SK-N-SH treated with all-trans-retinoic acid at 6 μM for 48 hours (cell line): ENCODE measurements around the gene HES5.

Experiments used
- ATAC-seq: fragments of 200-7000 bp; cut with Tn5 transposase; 3 replicates; pipeline ENCODE4 v1.9.1; 2020; ENCODE audit warnings: mild to moderate bottlenecking, moderate library complexity
- BACH2 ChIP-seq: fragments of 250-450 bp; sonication (Bioruptor Pico); IDR thresholded peaks from 2 replicates; pipeline ENCODE4 v1.9.0; 2021; ENCODE audit warnings: mild to moderate bottlenecking, borderline replicate concordance
- CSDC2 ChIP-seq: fragments of 250-450 bp; sonication (Bioruptor Pico); IDR thresholded peaks from 2 replicates; pipeline ENCODE4 v1.5.0; 2020; ENCODE audit warnings: mild to moderate bottlenecking, moderate library complexity
- CSRNP3 ChIP-seq: fragments of 250-450 bp; sonication (Bioruptor Pico); IDR thresholded peaks from 2 replicates; pipeline ENCODE4 v1.5.1; 2021; ENCODE audit warnings: mild to moderate bottlenecking, moderate library complexity
- ESRRG ChIP-seq: fragments of 250-450 bp; sonication (Bioruptor Pico); IDR thresholded peaks from 2 replicates; pipeline ENCODE4 v1.6.1; 2021; ENCODE audit warnings: mild to moderate bottlenecking
- GLIS3 ChIP-seq: fragments of 250-450 bp; sonication (Bioruptor Pico); IDR thresholded peaks from 2 replicates; pipeline ENCODE4 v1.5.0; 2020; ENCODE audit warnings: mild to moderate bottlenecking, moderate library complexity
- ISL1 ChIP-seq: fragments of 250-450 bp; sonication (Bioruptor Pico); IDR thresholded peaks from 2 replicates; pipeline ENCODE4 v2.1.2; 2022; ENCODE audit warnings: mild to moderate bottlenecking, moderate library complexity
- PATZ1 ChIP-seq: fragments of 250-450 bp; sonication (Bioruptor Pico); IDR thresholded peaks from 2 replicates; pipeline ENCODE4 v1.8.0; 2020; ENCODE audit warnings: mild to moderate bottlenecking, moderate library complexity, borderline replicate concordance
- POU6F1 ChIP-seq: fragments of 250-450 bp; sonication (Bioruptor Pico); IDR thresholded peaks from 2 replicates; pipeline ENCODE4 v1.8.0; 2021; ENCODE audit warnings: low read depth, mild to moderate bottlenecking, moderate library complexity, borderline replicate concordance
- PPARA ChIP-seq: fragments of 250-450 bp; sonication (Bioruptor Pico); IDR thresholded peaks from 2 replicates; pipeline ENCODE4 v1.5.0; 2020; ENCODE audit warnings: mild to moderate bottlenecking, borderline replicate concordance
- RARB ChIP-seq: fragments of 250-450 bp; sonication (Bioruptor Pico); IDR thresholded peaks from 2 replicates; pipeline ENCODE4 v1.8.0; 2021; ENCODE audit warnings: mild to moderate bottlenecking, moderate library complexity
- SNAI2 ChIP-seq: fragments of 250-450 bp; sonication (Bioruptor Pico); IDR thresholded peaks from 2 replicates; pipeline ENCODE4 v1.5.0; 2020; ENCODE audit warnings: mild to moderate bottlenecking, moderate library complexity
- TCF4 ChIP-seq: fragments of 250-450 bp; sonication (Bioruptor Pico); IDR thresholded peaks from 2 replicates; pipeline ENCODE4 v1.8.0; 2021; ENCODE audit warnings: mild to moderate bottlenecking, moderate library complexity, borderline replicate concordance
- TOX ChIP-seq: fragments of 250-450 bp; sonication (Bioruptor Pico); IDR thresholded peaks from 2 replicates; pipeline ENCODE4 v1.8.0; 2021; ENCODE audit warnings: mild to moderate bottlenecking, moderate library complexity, borderline replicate concordance
- TSHZ2 ChIP-seq: fragments of 250-450 bp; sonication (Bioruptor Pico); IDR thresholded peaks from 2 replicates; pipeline ENCODE4 v1.5.0; 2020; ENCODE audit warnings: mild to moderate bottlenecking, moderate library complexity
- ZC3H10 ChIP-seq: fragments of 250-450 bp; sonication (Bioruptor Pico); IDR thresholded peaks from 2 replicates; pipeline ENCODE4 v1.5.1; 2021; ENCODE audit warnings: mild to moderate bottlenecking, moderate library complexity
- ZFP3 ChIP-seq: fragments of 250-450 bp; sonication (Bioruptor Pico); IDR thresholded peaks from 2 replicates; pipeline ENCODE4 v1.5.0; 2020; ENCODE audit warnings: mild to moderate bottlenecking, moderate library complexity
- ZFP30 ChIP-seq: fragments of 450-650 bp; formaldehyde crosslinking; IDR thresholded peaks from 2 replicates; pipeline ENCODE4 v1.5.0; 2022; ENCODE audit warnings: mild to moderate bottlenecking, moderate library complexity
- ZNF70 ChIP-seq: fragments of 450-650 bp; formaldehyde crosslinking; IDR thresholded peaks from 2 replicates; pipeline ENCODE4 v1.5.0; 2020; ENCODE audit warnings: mild to moderate bottlenecking, moderate library complexity
- ZNF8 ChIP-seq: fragments of 450-650 bp; formaldehyde crosslinking; IDR thresholded peaks from 2 replicates; pipeline ENCODE4 v1.5.0; 2020; ENCODE audit warnings: mild to moderate bottlenecking, moderate library complexity
- TF ChIP-seq, protein P1 (sequence below): fragments of 250-450 bp; sonication (Bioruptor Pico); IDR thresholded peaks from 2 replicates; pipeline ENCODE4 v1.5.1; 2020; ENCODE audit warnings: low read depth, mild to moderate bottlenecking, moderate library complexity

The HES5 gene

GRCh38 chr1:2573250-2573920, 43.3 kb upstream of the HES5 start:
- ATAC-seq = no peak
- TF ChIP-seq TSHZ2 (CRISPR knock-in tag) = no peak
- no peak for TF ChIP-seq ISL1
- TF ChIP-seq GLIS3 (CRISPR knock-in tag) = no peak
- no peak for TF ChIP-seq TOX (CRISPR knock-in tag)
- TF ChIP-seq POU6F1 (CRISPR knock-in tag) = no peak
- TF ChIP-seq CSDC2 (CRISPR knock-in tag) = no peak

DNA sequence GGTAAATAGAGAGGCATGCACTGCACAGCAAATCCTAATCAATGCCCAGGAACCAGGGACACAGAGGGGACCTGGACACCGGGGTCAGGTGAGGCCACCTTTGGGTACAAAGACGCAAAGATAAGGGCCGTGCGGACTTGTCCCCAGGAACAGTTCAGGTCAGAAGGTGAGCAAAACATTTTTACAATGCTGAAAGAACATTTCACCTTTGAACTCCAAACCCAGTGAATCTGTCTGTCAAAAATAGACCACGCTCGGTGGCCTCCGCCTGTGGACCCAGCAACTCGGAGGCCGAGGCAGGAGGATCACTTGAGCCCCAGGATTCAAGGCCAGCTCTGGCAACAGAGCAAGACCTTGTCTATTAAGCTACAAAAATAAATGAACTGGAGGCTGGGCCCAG, 41.3 kb upstream of the HES5 start:
- TF ChIP-seq TCF4 (no peak), CSRNP3 (CRISPR knock-in tag) (no peak), ZNF70 (no peak), SNAI2 (no peak), CSDC2 (CRISPR knock-in tag) (no peak), ZNF8 (CRISPR knock-in tag) (no peak), BACH2 (no peak), POU6F1 (CRISPR knock-in tag) (no peak), ZFP3 (no peak), ZFP30 (CRISPR knock-in tag) (no peak), ESRRG (no peak), GLIS3 (CRISPR knock-in tag) (no peak), ISL1 (no peak), TSHZ2 (CRISPR knock-in tag) (no peak), ZC3H10 (CRISPR knock-in tag) (no peak), PPARA (CRISPR knock-in tag) (no peak)
- ATAC-seq = no peak

DNA sequence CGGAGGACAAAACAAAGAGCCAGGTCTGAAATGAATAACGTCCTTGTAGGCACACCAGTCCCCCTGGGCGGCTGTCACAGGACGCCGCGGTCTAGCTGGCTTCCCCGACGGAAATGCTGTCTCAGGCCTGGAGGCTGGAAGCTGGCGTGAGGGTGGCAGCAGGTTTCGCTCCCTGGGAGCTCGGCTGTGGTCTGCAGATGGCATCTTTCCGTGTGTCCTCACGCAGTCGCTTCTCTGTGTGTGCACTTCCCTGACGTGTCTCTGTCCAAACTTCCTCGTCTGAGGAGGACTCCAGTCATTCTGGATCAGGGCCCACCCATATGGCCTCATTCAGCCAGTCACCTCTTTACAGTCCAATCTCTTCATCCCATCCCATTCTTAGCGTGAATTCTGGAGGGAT, 40.3 kb upstream of the HES5 start:
- no peak for ATAC-seq
- no peak for TF ChIP-seq GLIS3 (CRISPR knock-in tag)
- TF ChIP-seq RARB (CRISPR knock-in tag) = no peak
- no peak for TF ChIP-seq ESRRG
- no peak for TF ChIP-seq ZFP3
- no peak for TF ChIP-seq PPARA (CRISPR knock-in tag)
- no peak for TF ChIP-seq SNAI2
- no peak for TF ChIP-seq PATZ1
- no peak for TF ChIP-seq TSHZ2 (CRISPR knock-in tag)
- TF ChIP-seq ZNF70 = no peak
- TF ChIP-seq ISL1 = no peak
- TF ChIP-seq ZC3H10 (CRISPR knock-in tag) = no peak
- no peak for TF ChIP-seq ZFP30 (CRISPR knock-in tag)
- TF ChIP-seq, protein P1, sequence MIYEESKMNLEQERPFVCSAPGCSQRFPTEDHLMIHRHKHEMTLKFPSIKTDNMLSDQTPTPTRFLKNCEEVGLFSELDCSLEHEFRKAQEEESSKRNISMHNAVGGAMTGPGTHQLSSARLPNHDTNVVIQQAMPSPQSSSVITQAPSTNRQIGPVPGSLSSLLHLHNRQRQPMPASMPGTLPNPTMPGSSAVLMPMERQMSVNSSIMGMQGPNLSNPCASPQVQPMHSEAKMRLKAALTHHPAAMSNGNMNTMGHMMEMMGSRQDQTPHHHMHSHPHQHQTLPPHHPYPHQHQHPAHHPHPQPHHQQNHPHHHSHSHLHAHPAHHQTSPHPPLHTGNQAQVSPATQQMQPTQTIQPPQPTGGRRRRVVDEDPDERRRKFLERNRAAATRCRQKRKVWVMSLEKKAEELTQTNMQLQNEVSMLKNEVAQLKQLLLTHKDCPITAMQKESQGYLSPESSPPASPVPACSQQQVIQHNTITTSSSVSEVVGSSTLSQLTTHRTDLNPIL (CRISPR knock-in tag) = no peak
- TF ChIP-seq ZNF8 (CRISPR knock-in tag) = no peak
